ENCODE data around the gene SRSF4. TPM values are rescaled to one million over a fixed set of nuclear protein-coding genes. Genes with fewer than 3 reads are reported as not detected.

Gene SRSF4
- total and polyA plus RNA-seq, 2 experiments from 2014 or later: 45.0 to 60.8 TPM

GRCh38 chr1:29202584-29203340 lies 21.1 kb upstream of the SRSF4 start:
- Histone ChIP-seq H3K36me3 (ENCODE audit: low read depth) (peaks cover 10% of the 10 kb centered on the region; the same call in 1 of the 2 replicates), H3K9me3 (ENCODE audit: low read depth) (no peaks in the 10 kb centered on the region), H3K4me2 (ENCODE audit: unreplicated experiment) (peak overlapping the region; percentile 66), H3K4me1 (ENCODE audit: insufficient read depth) (peaks cover 14% of the 10 kb centered on the region), H3K79me2 (ENCODE audit: insufficient read depth) (no peaks in the 10 kb centered on the region), H3F3A (ENCODE audit: insufficient read depth) (peaks cover 15% of the 10 kb centered on the region), H3K9ac (peak overlapping the region; percentile 58), H2AFZ (peak overlapping the region; percentile 63), H3K27me3 (replicated peaks; ENCODE audit: insufficient read depth) (no peaks in the 10 kb centered on the region), H3K9me2 (ENCODE audit: insufficient read depth) (no peaks in the 10 kb centered on the region), H3K27ac (peak overlapping the region; percentile 78), H3K4me3 (no peak overlapping the region), H4K20me1 (ENCODE audit: insufficient read depth) (no peaks in the 10 kb centered on the region)
- TF ChIP-seq EZH2phosphoT487 (IDR thresholded peaks at IDR 0.05; ENCODE audit: insufficient read depth, low read depth) (no peak), EZH2 (IDR thresholded peaks at IDR 0.05; ENCODE audit: insufficient read depth, poor library complexity, severe bottlenecking) (no peak)
- in situ Hi-C loops (cut with MboI): no loop called here
- DNase-seq: peak; percentile 98
- 8 to 9% methylated on average over 14 of the region's 14 CpGs for WGBS, 2 experiments (ENCODE audit: low coverage in 1 of 2, low lambda C conversion rate in 2 of 2, missing lambda C conversion rate in 2 of 2)

- in situ Hi-C loops (cut with MboI): no loop called here
- peak overlapping the region; percentile 63 for H2AFZ ChIP-seq
- WGBS, 2 experiments (ENCODE audit: low coverage in 1 of 2, low lambda C conversion rate in 2 of 2, missing lambda C conversion rate in 2 of 2): 8 to 15% methylated on average over 1 of the region's 1 CpG
- TF ChIP-seq EZH2phosphoT487 (IDR thresholded peaks at IDR 0.05; ENCODE audit: insufficient read depth, low read depth) (no peak), EZH2 (IDR thresholded peaks at IDR 0.05; ENCODE audit: insufficient read depth, poor library complexity, severe bottlenecking) (no peak)
- no peaks in the 10 kb centered on the region for H3K9me3 ChIP-seq (ENCODE audit: low read depth)
- peak overlapping the region; percentile 58 for H3K9ac ChIP-seq
- peak overlapping the region; percentile 66 for H3K4me2 ChIP-seq (ENCODE audit: unreplicated experiment)
- H3K79me2 ChIP-seq (ENCODE audit: insufficient read depth): no peaks in the 10 kb centered on the region
- no peaks in the 10 kb centered on the region for H4K20me1 ChIP-seq (ENCODE audit: insufficient read depth)
- peaks cover 21% of the 10 kb centered on the region for H3K4me1 ChIP-seq (ENCODE audit: insufficient read depth)
- peaks cover 10% of the 10 kb centered on the region; the same call in 1 of the 2 replicates for H3K36me3 ChIP-seq (ENCODE audit: low read depth)
- H3K27me3 ChIP-seq (replicated peaks; ENCODE audit: insufficient read depth): no peaks in the 10 kb centered on the region
- H3F3A ChIP-seq (ENCODE audit: insufficient read depth): peaks cover 22% of the 10 kb centered on the region
- H3K27ac ChIP-seq: peak overlapping the region; percentile 78
- H3K9me2 ChIP-seq (ENCODE audit: insufficient read depth): no peaks in the 10 kb centered on the region
- H3K4me3 ChIP-seq: no peak overlapping the region
- DNase-seq: peak; percentile 7
Observed at GRCh38 chr1:29202053-29202452, 20.4 kb upstream of the SRSF4 start.

- H3K4me3 ChIP-seq: no peak overlapping the region
- no peaks in the 10 kb centered on the region for H3K79me2 ChIP-seq (ENCODE audit: insufficient read depth)
- no peaks in the 10 kb centered on the region for H3K27me3 ChIP-seq (replicated peaks; ENCODE audit: insufficient read depth)
- in situ Hi-C loops (cut with MboI): no loop called here
- peak overlapping the region; percentile 78 for H3K27ac ChIP-seq
- H3K9me2 ChIP-seq (ENCODE audit: insufficient read depth): no peaks in the 10 kb centered on the region
- no peaks in the 10 kb centered on the region for H3K9me3 ChIP-seq (ENCODE audit: low read depth)
- 85 to 88% methylated on average over 6 of the region's 6 CpGs for WGBS, 2 experiments (ENCODE audit: low coverage in 1 of 2, low lambda C conversion rate in 2 of 2, missing lambda C conversion rate in 2 of 2)
- DNase-seq: no peak
- TF ChIP-seq EZH2 (IDR thresholded peaks at IDR 0.05; ENCODE audit: insufficient read depth, poor library complexity, severe bottlenecking) (no peak), EZH2phosphoT487 (IDR thresholded peaks at IDR 0.05; ENCODE audit: insufficient read depth, low read depth) (no peak)
- peak overlapping the region; percentile 66 for H3K4me2 ChIP-seq (ENCODE audit: unreplicated experiment)
- peak overlapping the region; percentile 63; the same call in 1 of the 2 replicates for H2AFZ ChIP-seq
- H3K9ac ChIP-seq: 0 out of 2 replicates have a peak overlapping the region, but pooled peaks have one; percentile 58
- peaks cover 10% of the 10 kb centered on the region; the same call in 1 of the 2 replicates for H3K36me3 ChIP-seq (ENCODE audit: low read depth)
- peaks cover 24% of the 10 kb centered on the region for H3F3A ChIP-seq (ENCODE audit: insufficient read depth)
- peaks cover 25% of the 10 kb centered on the region for H3K4me1 ChIP-seq (ENCODE audit: insufficient read depth)
- no peaks in the 10 kb centered on the region for H4K20me1 ChIP-seq (ENCODE audit: insufficient read depth)
Observed at GRCh38 chr1:29201595-29202051, 19.9 kb upstream of the SRSF4 start.

GRCh38 chr1:29200906-29201594 lies 19.4 kb upstream of the SRSF4 start:
- peaks cover 30% of the 10 kb centered on the region for H3F3A ChIP-seq (ENCODE audit: insufficient read depth)
- no peak overlapping the region for H3K4me2 ChIP-seq (ENCODE audit: unreplicated experiment)
- no peak overlapping the region for H3K4me3 ChIP-seq
- no peaks in the 10 kb centered on the region for H3K27me3 ChIP-seq (replicated peaks; ENCODE audit: insufficient read depth)
- WGBS, 2 experiments (ENCODE audit: low coverage in 1 of 2, low lambda C conversion rate in 2 of 2, missing lambda C conversion rate in 2 of 2): 93 to 95% methylated on average over 5 of the region's 5 CpGs
- H3K9me2 ChIP-seq (ENCODE audit: insufficient read depth): no peaks in the 10 kb centered on the region
- H2AFZ ChIP-seq: no peak overlapping the region
- no peaks in the 10 kb centered on the region for H3K9me3 ChIP-seq (ENCODE audit: low read depth)
- peaks cover 5% of the 10 kb centered on the region; the same call in 1 of the 2 replicates for H3K36me3 ChIP-seq (ENCODE audit: low read depth)
- H3K4me1 ChIP-seq (ENCODE audit: insufficient read depth): peaks cover 30% of the 10 kb centered on the region
- DNase-seq: peak; percentile 23
- in situ Hi-C loops (cut with MboI): no loop called here
- H4K20me1 ChIP-seq (ENCODE audit: insufficient read depth): no peaks in the 10 kb centered on the region
- no peak overlapping the region for H3K27ac ChIP-seq
- TF ChIP-seq EZH2phosphoT487 (IDR thresholded peaks at IDR 0.05; ENCODE audit: insufficient read depth, low read depth): no peak
- no peak for TF ChIP-seq EZH2 (IDR thresholded peaks at IDR 0.05; ENCODE audit: insufficient read depth, poor library complexity, severe bottlenecking)
- H3K79me2 ChIP-seq (ENCODE audit: insufficient read depth): no peaks in the 10 kb centered on the region
- no peak overlapping the region for H3K9ac ChIP-seq

All from GM23248 (cell line).